Stromal cell of bone marrow (primary cell): ENCODE measurements around the gene SUPT6H.
"Not testable (repeated sequence)": the region's sequence is repeated elsewhere in the genome, so short reads cannot be mapped to it uniquely, and the experiment has no call there.

Experiments used
- DNase-seq: peaks from one replicate; pipeline ENCODE4 v3.0.0-alpha.2; 2012; ENCODE audit warnings: low read depth

The SUPT6H gene

DNA sequence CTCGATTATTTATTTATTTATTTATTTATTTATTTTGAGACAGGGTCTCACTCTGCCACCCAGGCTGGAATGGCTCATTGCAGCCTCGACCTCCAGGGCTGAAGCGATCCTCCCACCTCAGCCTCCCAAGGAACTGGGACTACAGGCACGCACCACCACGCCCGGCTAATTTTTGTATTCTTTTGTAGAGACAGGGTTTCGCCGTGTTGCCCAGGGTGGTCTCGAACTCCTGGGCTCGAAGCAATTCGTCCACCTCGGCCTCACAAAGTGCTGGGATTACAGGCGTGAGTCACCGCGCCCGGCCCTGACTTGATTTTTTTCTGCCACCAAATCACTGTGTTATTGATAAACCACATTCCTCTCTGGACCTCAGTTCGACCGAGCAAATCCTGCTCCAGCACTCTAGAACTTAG lies 57.0 kb downstream of the SUPT6H start:
- no peak for DNase-seq

GRCh38 chr17:28720247-28720996 lies 58.4 kb downstream of the SUPT6H start:
- DNase-seq: no peak

DNA sequence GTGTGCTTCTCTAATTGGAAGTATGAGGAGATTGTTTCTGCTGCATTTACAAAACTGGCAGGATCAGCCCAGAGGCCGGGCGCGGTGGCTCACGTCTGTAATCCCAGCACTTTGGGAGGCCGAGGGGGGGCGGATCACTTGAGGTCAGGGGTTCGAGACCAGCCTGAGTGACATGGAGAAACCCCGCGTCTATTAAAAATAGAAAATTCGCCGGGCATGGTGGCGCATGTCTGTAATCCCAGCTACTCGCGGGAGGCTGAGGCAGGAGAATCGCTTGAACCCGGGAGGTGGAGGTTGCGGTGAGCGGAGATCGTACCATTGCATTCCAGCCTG lies 59.0 kb downstream of the SUPT6H start:
- DNase-seq: not testable (repeated sequence)

GRCh38 chr17:28722417-28723158 lies 60.6 kb downstream of the SUPT6H start:
- DNase-seq: no peak

DNA sequence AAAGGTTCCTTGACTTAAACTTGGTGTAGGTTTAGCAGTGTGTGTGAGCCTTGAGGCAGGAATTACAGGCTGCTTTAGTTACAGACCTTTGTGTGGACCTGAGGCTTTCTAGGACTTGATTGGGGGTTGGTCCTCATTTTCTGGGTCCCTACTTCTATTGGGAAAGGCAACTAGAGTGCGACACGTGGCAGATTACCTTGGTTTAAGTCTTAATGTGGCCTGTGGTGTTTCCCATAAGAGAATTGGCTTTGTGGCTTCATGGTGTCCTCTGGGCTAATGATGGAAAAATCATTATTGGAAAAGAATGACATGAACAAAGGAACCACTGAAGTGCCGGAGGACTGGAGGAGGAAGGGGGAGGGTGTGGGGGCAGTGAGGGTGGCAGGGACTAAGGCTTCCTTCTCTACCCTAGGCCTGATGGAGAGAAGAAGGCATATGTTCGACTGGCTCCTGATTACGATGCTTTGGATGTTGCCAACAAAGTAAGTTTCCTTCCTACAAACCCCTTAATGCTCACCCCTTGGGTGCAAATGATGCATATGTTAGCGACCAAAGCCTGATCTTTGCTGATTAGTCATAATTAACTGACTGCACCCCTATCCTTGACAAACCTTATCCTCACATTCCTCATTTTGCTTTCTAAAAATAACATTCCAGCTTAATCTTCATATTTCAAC lies 61.3 kb downstream of the SUPT6H start:
- no peak for DNase-seq

DNA sequence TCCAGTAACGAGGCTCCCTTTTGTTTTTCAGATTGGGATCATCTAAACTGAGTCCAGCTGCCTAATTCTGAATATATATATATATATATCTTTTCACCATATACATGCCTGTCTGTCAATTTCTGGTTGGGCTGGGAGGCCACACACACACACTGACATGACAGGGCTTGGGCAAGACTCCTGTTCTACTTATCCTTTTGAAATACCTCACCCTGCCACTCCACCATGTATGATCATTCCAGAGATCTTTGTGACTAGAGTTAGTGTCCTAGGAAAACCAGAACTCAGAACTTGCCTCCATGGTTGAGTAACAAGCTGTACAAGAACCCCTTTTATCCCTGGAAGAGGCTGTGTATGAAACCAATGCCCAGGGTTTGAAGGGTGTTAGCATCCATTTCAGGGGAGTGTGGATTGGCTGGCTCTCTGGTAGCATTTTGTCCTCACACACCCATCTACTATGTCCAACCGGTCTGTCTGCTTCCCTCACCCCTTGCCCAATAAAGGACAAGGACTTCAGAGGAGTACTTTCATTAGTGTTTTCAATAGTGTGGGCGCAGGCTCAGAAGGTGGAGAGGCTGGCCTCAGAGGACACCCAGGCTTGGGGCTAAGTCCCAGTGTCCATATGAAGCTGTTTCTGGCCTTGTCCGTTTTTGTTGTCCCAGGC lies 62.0 kb downstream of the SUPT6H start:
- DNase-seq: not testable (repeated sequence)

DNA sequence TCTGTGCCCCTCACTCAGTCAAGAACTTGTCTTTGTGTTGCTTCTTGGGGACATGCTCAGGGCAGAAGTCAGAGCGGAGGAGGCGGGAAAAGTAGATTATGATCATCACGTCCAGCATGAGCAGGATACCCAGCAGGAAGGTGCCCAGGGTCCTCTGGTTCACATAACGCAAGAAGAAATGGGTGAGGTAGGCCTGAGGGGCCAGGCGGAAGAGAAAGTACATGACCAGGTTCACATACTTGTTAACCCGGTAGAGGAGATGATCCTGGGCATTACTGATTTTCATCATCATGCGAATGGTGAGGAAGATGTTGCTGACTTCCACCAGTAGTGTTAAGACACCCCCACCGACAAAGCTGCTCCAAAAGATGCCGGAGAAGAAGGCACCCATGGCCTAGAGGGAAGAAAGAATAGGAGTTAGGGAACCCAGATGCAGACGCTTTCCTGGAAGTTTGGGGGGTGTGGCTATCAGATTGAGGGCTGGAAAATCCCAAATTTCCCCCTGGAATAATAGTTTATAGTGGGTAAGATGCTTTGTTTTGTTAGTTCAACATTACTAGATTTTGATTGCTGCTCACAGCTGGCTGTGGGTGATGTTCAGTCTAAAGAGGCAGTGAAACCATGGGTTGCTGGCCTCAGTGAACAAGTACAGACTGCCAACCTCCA lies 62.6 kb downstream of the SUPT6H start:
- DNase-seq: no peak

GRCh38 chr17:28725166-28725659 lies 63.2 kb downstream of the SUPT6H start:
- DNase-seq: no peak

GRCh38 chr17:28725660-28726225 lies 63.7 kb downstream of the SUPT6H start:
- DNase-seq: peak; percentile 52

- DNase-seq: peak; percentile 21
These were observed 64.2 kb downstream of the SUPT6H start, which contains the start of gene TLCD1 for GRCh38 chr17:28726226-28726626. Gene TLCD1 (minus strand): TSS chr17:28726233. CDS start chr17:28726097, 136 bp downstream.

- peak; percentile 84 for DNase-seq
These were observed 64.9 kb downstream of the SUPT6H start for GRCh38 chr17:28726627-28727491.

GRCh38 chr17:28728364-28729200 lies 66.6 kb downstream of the SUPT6H start, which contains the start of gene NEK8:
Gene NEK8 (plus strand): TSS chr17:28728788. CDS start chr17:28728814, 26 bp downstream.
- peak; percentile 83 for DNase-seq

GRCh38 chr17:28729950-28730330 lies 67.9 kb downstream of the SUPT6H start:
- no peak for DNase-seq

DNA sequence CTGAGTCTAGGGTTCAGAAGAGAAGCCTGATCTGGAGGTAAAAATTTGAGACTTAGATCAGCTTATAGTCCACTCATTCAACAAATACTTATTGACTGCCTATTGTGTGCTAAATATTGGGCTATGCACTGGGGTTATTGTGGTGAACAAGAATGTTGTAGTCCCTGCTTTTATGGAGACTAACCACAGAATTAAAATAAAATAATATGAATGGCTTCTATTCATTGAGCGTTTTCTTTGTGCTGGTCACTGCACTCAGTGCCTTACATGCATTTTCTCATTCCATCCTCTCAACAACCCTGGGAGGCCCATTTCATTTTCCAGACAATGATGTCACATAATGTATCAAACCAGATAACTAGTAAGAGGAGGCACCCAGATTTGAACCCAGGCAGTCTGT lies 71.3 kb downstream of the SUPT6H start:
- no peak for DNase-seq

DNA sequence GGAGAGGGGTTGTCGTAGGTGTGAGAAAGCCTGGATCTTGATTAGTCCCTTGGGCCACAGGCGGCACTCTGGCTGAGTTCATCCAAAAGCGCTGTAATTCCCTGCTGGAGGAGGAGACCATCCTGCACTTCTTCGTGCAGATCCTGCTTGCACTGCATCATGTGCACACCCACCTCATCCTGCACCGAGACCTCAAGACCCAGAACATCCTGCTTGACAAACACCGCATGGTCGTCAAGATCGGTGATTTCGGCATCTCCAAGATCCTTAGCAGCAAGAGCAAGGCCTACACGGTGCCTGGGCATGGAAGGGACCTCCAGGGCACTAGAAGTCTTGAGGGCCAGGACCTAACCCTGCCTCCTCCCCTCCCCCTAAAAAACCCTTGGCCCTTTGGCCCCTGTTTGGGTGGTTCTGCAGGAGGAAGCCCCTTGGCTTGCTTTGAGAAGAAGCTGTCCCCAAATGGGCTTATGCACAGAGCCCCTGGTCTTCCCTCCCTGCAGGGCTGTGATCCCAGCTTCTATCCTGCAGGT lies 72.8 kb downstream of the SUPT6H start:
- DNase-seq: no peak

DNA sequence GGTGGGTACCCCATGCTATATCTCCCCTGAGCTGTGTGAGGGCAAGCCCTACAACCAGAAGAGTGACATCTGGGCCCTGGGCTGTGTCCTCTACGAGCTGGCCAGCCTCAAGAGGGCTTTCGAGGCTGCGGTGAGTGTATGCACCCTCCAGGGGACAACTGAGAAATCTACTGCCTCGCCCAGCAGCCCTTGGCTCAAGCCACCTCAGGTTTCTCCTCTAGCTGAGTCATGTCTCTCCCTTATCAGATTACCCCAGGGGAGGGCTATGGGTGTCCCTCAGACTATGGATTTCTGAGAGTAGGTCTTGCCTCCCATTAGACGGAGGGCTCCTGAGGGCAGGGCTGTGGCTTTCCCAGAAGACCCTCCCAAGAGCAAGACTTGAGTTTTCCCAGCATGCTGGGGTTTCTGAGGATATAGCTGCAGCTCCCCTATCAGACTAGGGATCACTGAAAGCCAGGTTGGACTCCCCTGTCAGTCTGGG lies 73.3 kb downstream of the SUPT6H start:
- DNase-seq: no peak

GRCh38 chr17:28735913-28736769 lies 74.1 kb downstream of the SUPT6H start:
- not testable (repeated sequence) for DNase-seq

DNA sequence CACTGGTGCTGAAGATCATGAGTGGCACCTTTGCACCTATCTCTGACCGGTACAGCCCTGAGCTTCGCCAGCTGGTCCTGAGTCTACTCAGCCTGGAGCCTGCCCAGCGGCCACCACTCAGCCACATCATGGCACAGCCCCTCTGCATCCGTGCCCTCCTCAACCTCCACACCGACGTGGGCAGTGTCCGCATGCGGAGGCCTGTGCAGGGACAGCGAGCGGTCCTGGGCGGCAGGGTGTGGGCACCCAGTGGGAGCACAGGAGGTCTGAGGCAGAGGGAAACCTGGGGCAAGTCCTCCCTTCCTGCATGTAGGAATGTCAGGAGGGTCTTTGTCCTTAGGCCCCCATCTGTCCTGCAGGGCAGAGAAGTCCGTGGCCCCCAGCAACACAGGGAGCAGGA lies 75.3 kb downstream of the SUPT6H start:
- DNase-seq: no peak
